Heart right ventricle (tissue), 12 donors: ENCODE results near the gene CYP39A1. TPM values are rescaled to one million over a fixed set of nuclear protein-coding genes. Genes with fewer than 3 reads are reported as not detected.

Experiments
- polyA plus RNA-seq, 2 donors: library from polyadenylated mRNA; stranded (reverse); fragments of 200-250 nt; gene quantifications; one replicate each; pipeline ENCODE4 v1.2.3, GENCODE V29; 2013
- total RNA-seq, 10 donors: library from RNA; stranded (reverse); fragmentation: NEBNext Ultra II Directional in 3 of 10; extraction: Animal tissue kit (Norgen Biotek cat#: 25700) in 3 of 10; gene quantifications; one replicate each; pipeline versions ENCODE4 v1.2.1 to v1.2.4, GENCODE V29; 2021 to 2023
- donor health status: ischemic (EF 13 %, LVEDD 7.1; RV severe dilation, severe dysfunction).
- donor health status: healthy with polysubstance abuse.
- donor health status: DM: no; HTN: yes; CAD: no.
- donor health status: DM: no; HTN: no; CAD: no.
- donor health status: ischemic (EF 25% LVEDD 6.9; RV normal size, moderate dysfunction).
- donor health status: ischemic (EF 25% LVEDD 5.7; RV mildly dilated, moderate dysfunction).
- donor health status: healthy.
- donor health status: nonischemic (EF 11% LVEDD 7.7; RV severe dilation, severe dysfunction).
- donor health status: DM: yes; HTN: yes; CAD: no.
- donor health status: PGD.
- donor health status: ischemic (EF 29% LVEDD 5.4; RV normal size, mild dysfunction).
- donor health status: nonischemic (EF 23%, LVEDD 6.1; RV moderate dilation, normal function).

The CYP39A1 gene
- total and polyA plus RNA-seq, 12 donors: 2.9 to 7.5 (median 4.5) TPM

Other genes starting within 250 kb of the CYP39A1 start
- gene RCAN2, start 161.4 kb downstream of the CYP39A1 start, total RNA-seq: 100 to 1,000 TPM; 291 to 352 (median 299) TPM
- 10 to 100 TPM; 51.0 to 85.4 TPM for gene RCAN2, start 161.4 kb downstream of the CYP39A1 start, polyA plus RNA-seq
- gene SLC25A27, start 157 bp upstream of the CYP39A1 start, total RNA-seq: 10 to 100 TPM in 8 of 10 donors, 1 to 10 TPM in 2; 8.4 to 20.3 (median 13.9) TPM
- 10 to 100 TPM in 1 of 2 donors, 1 to 10 TPM in 1; 5.8 to 82.7 TPM for gene SLC25A27, start 157 bp upstream of the CYP39A1 start, polyA plus RNA-seq
- gene TDRD6, start 35.1 kb upstream of the CYP39A1 start, total RNA-seq: 1 to 10 TPM in 1 of 10 donors, under 1 TPM in 9; 0.20 to 1.3 (median 0.54) TPM
- gene TDRD6, start 35.1 kb upstream of the CYP39A1 start, polyA plus RNA-seq: 1 to 10 TPM in 1 of 2 donors, under 1 TPM in 1; 0.10 to 1.4 TPM
- gene PLA2G7, start 82.6 kb upstream of the CYP39A1 start, total RNA-seq: 1 to 10 TPM in 1 of 10 donors, under 1 TPM in 3, not detected in 6; 0.12 to 4.0 (median 0.25) TPM
- gene PLA2G7, start 82.6 kb upstream of the CYP39A1 start, polyA plus RNA-seq: under 1 TPM; 0.12 to 0.29 TPM
- not detected for gene ANKRD66, start 94.1 kb upstream of the CYP39A1 start, total RNA-seq
- gene ANKRD66, start 94.1 kb upstream of the CYP39A1 start, polyA plus RNA-seq: not detected
- gene MEP1A, start 140.6 kb upstream of the CYP39A1 start, total RNA-seq: not detected
- gene MEP1A, start 140.6 kb upstream of the CYP39A1 start, polyA plus RNA-seq: not detected